Measurements from ENCODE around the gene TUBGCP2.

DNA sequence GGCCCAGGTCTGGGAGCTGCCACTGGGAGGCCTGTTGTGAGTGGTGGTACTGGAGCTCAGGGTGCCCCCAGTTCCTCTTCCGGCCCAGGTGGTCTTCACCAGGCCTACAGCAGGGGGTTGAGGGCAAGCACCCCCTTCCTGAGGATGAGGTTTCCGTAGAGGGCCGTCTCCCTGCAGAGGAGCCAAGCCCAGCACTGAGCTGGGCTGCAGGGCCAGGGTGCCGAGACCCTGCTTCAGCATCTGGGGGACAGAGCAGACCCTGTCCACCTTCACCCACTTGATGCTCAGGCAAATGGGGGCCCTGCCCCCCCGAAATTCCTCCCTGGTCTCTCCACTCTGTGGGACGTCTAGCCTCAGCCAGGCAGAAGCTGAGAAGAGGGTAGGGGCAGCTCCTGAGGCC, 46.6 kb upstream of the TUBGCP2 start:
- TF ChIP-seq, protein P1, sequence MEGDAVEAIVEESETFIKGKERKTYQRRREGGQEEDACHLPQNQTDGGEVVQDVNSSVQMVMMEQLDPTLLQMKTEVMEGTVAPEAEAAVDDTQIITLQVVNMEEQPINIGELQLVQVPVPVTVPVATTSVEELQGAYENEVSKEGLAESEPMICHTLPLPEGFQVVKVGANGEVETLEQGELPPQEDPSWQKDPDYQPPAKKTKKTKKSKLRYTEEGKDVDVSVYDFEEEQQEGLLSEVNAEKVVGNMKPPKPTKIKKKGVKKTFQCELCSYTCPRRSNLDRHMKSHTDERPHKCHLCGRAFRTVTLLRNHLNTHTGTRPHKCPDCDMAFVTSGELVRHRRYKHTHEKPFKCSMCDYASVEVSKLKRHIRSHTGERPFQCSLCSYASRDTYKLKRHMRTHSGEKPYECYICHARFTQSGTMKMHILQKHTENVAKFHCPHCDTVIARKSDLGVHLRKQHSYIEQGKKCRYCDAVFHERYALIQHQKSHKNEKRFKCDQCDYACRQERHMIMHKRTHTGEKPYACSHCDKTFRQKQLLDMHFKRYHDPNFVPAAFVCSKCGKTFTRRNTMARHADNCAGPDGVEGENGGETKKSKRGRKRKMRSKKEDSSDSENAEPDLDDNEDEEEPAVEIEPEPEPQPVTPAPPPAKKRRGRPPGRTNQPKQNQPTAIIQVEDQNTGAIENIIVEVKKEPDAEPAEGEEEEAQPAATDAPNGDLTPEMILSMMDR (IDR thresholded peaks at IDR 0.05) = no peak
- TF ChIP-seq EZH2 (IDR thresholded peaks at IDR 0.05) = no peak

Measured in neural progenitor cell (in vitro differentiated cells).